ENCODE data around the gene CCDC171. TPM values are rescaled to one million over a fixed set of nuclear protein-coding genes. Genes with fewer than 3 reads are reported as not detected.

Gene CCDC171
- 0.84 and 1.5 TPM in 2 replicates for total RNA-seq

DNA sequence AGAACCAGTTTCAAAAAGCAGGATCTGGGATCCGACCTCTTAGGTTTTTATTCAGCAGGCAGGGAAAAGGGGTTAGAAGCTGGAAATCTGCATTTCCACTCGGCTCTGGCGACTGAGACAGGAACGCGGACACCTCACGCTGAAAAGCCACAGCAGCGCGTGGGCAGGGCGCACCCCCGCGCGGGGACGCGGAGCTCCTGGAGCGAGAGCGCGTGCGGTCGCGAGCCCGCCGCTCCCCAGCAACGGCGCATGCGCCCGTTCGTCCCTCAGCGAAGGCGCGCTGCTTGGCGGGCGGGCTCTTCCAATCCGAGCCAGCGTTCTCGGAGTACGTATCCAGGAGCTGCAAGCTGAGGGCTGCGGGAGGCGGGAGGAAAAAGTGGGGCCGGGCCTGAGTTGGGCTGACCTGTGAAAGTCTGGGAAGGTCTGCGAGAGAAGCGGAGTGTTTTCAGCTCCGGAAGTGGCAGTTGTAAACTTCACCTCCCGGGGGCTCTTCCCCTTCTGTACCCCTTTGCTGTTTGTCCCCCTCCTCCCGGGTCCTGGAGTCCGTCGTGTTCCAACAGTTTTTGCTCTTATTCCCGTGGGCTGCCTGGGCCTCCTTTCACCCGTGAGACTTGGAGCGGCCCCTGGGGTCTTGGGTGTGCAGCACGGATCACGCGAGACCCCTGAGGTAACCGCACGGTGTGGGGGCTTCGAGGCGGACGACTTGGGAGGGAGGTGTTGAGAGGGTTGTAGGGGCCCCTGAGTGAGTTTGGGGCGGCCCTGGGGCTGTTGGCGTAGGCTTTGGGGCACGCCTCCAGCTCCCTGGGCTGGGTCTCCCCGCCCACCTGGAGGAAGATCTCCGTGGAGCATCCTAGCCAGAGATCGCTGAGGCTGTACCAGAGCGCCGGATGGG, at the start of gene CCDC171:
CCDC171 (plus strand) TSS at position 408 of the 892 bp plus-strand sequence. CDS start 11,046 bp downstream, outside the sequence.

DNA sequence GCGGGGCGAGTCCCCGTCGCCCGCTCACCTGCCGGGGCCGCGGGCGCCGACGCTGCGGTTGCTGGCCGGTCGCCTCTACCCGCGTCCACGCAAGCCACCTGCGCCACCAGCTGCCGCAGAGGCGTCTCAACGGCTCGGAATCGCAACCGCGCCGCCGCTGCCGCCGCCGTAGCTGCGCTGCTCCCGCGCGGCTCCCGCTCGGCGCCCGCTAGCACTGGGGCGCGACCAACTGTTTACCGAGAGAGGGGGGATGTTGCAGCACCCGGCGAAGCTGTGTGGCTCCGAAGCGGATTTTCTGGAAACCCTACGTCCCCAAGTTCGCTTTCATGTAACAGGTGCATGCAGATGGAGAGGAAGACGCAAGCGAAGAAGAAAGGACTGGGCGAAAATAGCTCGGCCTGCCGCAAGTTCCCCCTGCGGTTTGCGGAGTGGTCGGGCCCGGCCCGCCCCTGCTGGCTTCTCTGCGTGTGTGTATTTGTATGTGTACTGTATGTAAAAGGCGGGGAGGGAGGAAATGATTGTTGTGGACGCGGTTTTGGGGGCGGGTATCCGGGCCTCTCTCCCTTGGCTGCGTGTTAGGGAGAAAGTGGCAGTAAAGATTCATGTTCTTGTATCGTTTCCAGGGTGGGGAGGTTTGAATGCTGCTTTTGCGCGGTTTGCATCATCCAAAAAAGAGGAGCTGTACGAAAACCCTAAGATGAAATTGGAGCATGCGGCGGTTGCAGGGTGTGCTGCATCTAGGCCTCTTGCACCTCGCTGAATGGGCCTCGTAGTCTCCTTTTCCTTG, 41.9 kb upstream of the CCDC171 start, which contains the start of gene PSIP1:
PSIP1 (minus strand) TSS at position 182 of the 787 bp plus-strand sequence. CDS start 782 bp downstream, outside the sequence.

Other genes with a start within 250 kb of the CCDC171 start
- 7.0 and 7.9 TPM in 2 replicates for gene TTC39B, start 245.8 kb upstream of the CCDC171 start, total RNA-seq
- 17.5 and 22.4 TPM in 2 replicates for gene SNAPC3, start 130.2 kb upstream of the CCDC171 start, total RNA-seq
- gene PSIP1, start 42.1 kb upstream of the CCDC171 start, total RNA-seq: 49.7 and 62.9 TPM in 2 replicates

Measured in bronchus fibroblast of lung (primary cell).